ENCODE measurements around the gene PDGFA. TPM values are rescaled to one million over a fixed set of nuclear protein-coding genes. Genes with fewer than 3 reads are reported as not detected.
A peak's percentile ranks its signal among the peaks of the same experiment; 100 is the strongest.

PDGFA gene
- total and polyA plus RNA-seq, 2 experiments from 2014 or later = 35.6 to 43.1 TPM

GRCh38 chr7:496528-497295 lies 22.9 kb downstream of the PDGFA start:
- Histone ChIP-seq H3F3A (replicated peaks; ENCODE audit: low read depth) (no peaks in the 10 kb centered on the region), H3K4me2 (no peak overlapping the region), H3K36me3 (ENCODE audit: insufficient read depth) (no peaks in the 10 kb centered on the region; the same call in 1 of the 2 replicates), H3K27me3 (ENCODE audit: insufficient read depth) (no peaks in the 10 kb centered on the region), H3K4me3 (no peak overlapping the region), H3K4me1 (ENCODE audit: insufficient read depth) (no peaks in the 10 kb centered on the region), H3K27ac (ENCODE audit: low read depth) (no peak overlapping the region), H3K9me2 (ENCODE audit: insufficient read depth) (no peaks in the 10 kb centered on the region), H4K20me1 (replicated peaks; ENCODE audit: insufficient read depth) (peaks cover 5% of the 10 kb centered on the region), H3K79me2 (replicated peaks; ENCODE audit: insufficient read depth) (no peaks in the 10 kb centered on the region), H2AFZ (no peak overlapping the region)
- peaks cover 14% of the 10 kb centered on the region; the same call in 2 of the 3 replicates for H3K4me1 Mint-ChIP-seq
- ATAC-seq = peak; percentile 10; the same call in 1 of the 3 replicates
- H3K9me3 Mint-ChIP-seq = peaks cover 10% of the 10 kb centered on the region; the same call in 2 of the 3 replicates
- TF ChIP-seq ZNF462 (CRISPR knock-in tag; IDR thresholded peaks at IDR 0.05) (no peak), EZH2phosphoT487 (IDR thresholded peaks at IDR 0.05; ENCODE audit: unreplicated experiment) (no peak), POLR2AphosphoS5 (IDR thresholded peaks at IDR 0.05; ENCODE audit: low read depth) (no peak), CREB1 (CRISPR knock-in tag; IDR thresholded peaks at IDR 0.05; ENCODE audit: low read depth) (no peak), ZNF114 (CRISPR knock-in tag; IDR thresholded peaks at IDR 0.05) (no peak)
- TF ChIP-seq, protein P1, sequence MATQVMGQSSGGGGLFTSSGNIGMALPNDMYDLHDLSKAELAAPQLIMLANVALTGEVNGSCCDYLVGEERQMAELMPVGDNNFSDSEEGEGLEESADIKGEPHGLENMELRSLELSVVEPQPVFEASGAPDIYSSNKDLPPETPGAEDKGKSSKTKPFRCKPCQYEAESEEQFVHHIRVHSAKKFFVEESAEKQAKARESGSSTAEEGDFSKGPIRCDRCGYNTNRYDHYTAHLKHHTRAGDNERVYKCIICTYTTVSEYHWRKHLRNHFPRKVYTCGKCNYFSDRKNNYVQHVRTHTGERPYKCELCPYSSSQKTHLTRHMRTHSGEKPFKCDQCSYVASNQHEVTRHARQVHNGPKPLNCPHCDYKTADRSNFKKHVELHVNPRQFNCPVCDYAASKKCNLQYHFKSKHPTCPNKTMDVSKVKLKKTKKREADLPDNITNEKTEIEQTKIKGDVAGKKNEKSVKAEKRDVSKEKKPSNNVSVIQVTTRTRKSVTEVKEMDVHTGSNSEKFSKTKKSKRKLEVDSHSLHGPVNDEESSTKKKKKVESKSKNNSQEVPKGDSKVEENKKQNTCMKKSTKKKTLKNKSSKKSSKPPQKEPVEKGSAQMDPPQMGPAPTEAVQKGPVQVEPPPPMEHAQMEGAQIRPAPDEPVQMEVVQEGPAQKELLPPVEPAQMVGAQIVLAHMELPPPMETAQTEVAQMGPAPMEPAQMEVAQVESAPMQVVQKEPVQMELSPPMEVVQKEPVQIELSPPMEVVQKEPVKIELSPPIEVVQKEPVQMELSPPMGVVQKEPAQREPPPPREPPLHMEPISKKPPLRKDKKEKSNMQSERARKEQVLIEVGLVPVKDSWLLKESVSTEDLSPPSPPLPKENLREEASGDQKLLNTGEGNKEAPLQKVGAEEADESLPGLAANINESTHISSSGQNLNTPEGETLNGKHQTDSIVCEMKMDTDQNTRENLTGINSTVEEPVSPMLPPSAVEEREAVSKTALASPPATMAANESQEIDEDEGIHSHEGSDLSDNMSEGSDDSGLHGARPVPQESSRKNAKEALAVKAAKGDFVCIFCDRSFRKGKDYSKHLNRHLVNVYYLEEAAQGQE (IDR thresholded peaks at IDR 0.05; ENCODE audit: unreplicated experiment) = no peak
- DNase-seq (ENCODE audit: low spot score) = peak; percentile 2
- peaks cover 11% of the 10 kb centered on the region for H3K27me3 Mint-ChIP-seq (ENCODE audit: insufficient read depth, low read depth, poor library complexity)
- H3K4me3 Mint-ChIP-seq = no peak overlapping the region
- H3K36me3 Mint-ChIP-seq (ENCODE audit: low read depth) = peaks cover 66% of the 10 kb centered on the region
- 0 out of 2 replicates have a peak overlapping the region, but pooled peaks have one; percentile 16 for H3K27ac Mint-ChIP-seq

All from GM23338 (cell line).